ENCODE results near the gene PMVK.

DNA sequence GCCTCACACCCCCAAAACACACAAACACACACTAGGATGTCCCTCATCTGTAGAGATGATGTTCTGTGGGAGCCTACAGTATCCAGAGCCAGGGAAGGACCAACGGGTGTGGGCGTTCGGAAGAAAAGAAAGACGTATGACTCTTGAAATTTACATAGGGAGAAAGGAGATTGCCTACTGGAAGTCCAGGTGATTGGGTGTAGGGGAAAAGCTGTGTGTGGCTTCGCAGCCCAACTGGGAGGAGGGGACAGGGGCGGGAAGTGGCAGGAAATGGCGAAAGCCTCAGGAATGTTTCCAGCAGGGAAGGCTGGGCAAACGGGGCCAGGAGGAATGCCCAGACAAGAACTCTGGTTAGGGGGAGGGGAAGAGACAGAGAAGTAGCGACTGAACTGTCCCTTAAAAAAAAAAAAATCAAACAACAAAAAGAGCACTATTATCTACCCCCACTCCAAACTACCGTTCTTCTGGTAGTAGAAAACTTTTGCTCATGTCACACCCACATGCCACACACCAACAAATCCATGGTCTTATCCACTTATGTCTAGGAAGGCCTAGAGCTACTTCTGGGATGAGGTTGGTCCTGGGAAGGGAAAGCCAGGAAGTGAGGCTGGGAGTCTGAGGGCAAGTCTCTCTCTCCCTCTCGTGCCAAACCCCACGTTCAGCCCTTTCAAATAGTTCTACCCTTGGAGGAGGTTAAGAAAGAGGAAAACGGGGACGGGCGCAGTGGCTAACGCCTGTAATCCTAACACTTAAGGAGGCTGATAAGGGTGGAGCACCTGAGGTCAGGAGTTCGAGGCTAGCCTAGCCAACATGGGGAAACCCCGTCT lies 36.2 kb upstream of the PMVK start:
- TF ChIP-seq, protein P1, sequence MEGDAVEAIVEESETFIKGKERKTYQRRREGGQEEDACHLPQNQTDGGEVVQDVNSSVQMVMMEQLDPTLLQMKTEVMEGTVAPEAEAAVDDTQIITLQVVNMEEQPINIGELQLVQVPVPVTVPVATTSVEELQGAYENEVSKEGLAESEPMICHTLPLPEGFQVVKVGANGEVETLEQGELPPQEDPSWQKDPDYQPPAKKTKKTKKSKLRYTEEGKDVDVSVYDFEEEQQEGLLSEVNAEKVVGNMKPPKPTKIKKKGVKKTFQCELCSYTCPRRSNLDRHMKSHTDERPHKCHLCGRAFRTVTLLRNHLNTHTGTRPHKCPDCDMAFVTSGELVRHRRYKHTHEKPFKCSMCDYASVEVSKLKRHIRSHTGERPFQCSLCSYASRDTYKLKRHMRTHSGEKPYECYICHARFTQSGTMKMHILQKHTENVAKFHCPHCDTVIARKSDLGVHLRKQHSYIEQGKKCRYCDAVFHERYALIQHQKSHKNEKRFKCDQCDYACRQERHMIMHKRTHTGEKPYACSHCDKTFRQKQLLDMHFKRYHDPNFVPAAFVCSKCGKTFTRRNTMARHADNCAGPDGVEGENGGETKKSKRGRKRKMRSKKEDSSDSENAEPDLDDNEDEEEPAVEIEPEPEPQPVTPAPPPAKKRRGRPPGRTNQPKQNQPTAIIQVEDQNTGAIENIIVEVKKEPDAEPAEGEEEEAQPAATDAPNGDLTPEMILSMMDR (IDR thresholded peaks at IDR 0.05; ENCODE audit: poor library complexity, severe bottlenecking), result no peak
- no peak for TF ChIP-seq SMC3 (conservative IDR thresholded peaks at IDR 0.05; ENCODE audit: poor library complexity)
- no peak for TF ChIP-seq EP300 (conservative IDR thresholded peaks at IDR 0.05; ENCODE audit: poor library complexity, severe bottlenecking)
- no peak for TF ChIP-seq EZH2 (IDR thresholded peaks at IDR 0.05; ENCODE audit: borderline replicate concordance, insufficient read depth, low read length, poor library complexity, severe bottlenecking)
- TF ChIP-seq POLR2AphosphoS5 (IDR thresholded peaks at IDR 0.05), result no peak
- TF ChIP-seq RAD21 (conservative IDR thresholded peaks at IDR 0.05), result no peak
- TF ChIP-seq, protein P2, sequence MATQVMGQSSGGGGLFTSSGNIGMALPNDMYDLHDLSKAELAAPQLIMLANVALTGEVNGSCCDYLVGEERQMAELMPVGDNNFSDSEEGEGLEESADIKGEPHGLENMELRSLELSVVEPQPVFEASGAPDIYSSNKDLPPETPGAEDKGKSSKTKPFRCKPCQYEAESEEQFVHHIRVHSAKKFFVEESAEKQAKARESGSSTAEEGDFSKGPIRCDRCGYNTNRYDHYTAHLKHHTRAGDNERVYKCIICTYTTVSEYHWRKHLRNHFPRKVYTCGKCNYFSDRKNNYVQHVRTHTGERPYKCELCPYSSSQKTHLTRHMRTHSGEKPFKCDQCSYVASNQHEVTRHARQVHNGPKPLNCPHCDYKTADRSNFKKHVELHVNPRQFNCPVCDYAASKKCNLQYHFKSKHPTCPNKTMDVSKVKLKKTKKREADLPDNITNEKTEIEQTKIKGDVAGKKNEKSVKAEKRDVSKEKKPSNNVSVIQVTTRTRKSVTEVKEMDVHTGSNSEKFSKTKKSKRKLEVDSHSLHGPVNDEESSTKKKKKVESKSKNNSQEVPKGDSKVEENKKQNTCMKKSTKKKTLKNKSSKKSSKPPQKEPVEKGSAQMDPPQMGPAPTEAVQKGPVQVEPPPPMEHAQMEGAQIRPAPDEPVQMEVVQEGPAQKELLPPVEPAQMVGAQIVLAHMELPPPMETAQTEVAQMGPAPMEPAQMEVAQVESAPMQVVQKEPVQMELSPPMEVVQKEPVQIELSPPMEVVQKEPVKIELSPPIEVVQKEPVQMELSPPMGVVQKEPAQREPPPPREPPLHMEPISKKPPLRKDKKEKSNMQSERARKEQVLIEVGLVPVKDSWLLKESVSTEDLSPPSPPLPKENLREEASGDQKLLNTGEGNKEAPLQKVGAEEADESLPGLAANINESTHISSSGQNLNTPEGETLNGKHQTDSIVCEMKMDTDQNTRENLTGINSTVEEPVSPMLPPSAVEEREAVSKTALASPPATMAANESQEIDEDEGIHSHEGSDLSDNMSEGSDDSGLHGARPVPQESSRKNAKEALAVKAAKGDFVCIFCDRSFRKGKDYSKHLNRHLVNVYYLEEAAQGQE (IDR thresholded peaks at IDR 0.05; ENCODE audit: borderline replicate concordance), result no peak
